D721Med (cell line): Measurements from ENCODE around the gene IPO4.
"Not testable (repeated sequence)": the region's sequence is repeated elsewhere in the genome, so short reads cannot be mapped to it uniquely, and the experiment has no call there.

Source experiments
- DNase-seq: peaks from one replicate; pipeline ENCODE4 v3.0.0; 2011; ENCODE audit warnings: low spot score; ENCODE audit not compliant: insufficient read length
- FAIRE-seq: peaks from 2 replicates; lab custom pipeline; 2011; peaks lifted over from hg19 to GRCh38; lab: Jason Lieb, UNC
- CTCF ChIP-seq: IDR thresholded peaks from 2 replicates; pipeline ENCODE4 v1.5.1; 2012; ENCODE audit warnings: mild to moderate bottlenecking, control low read depth; ENCODE audit not compliant: insufficient read depth; ENCODE audit errors: missing control alignments

IPO4 gene

DNA sequence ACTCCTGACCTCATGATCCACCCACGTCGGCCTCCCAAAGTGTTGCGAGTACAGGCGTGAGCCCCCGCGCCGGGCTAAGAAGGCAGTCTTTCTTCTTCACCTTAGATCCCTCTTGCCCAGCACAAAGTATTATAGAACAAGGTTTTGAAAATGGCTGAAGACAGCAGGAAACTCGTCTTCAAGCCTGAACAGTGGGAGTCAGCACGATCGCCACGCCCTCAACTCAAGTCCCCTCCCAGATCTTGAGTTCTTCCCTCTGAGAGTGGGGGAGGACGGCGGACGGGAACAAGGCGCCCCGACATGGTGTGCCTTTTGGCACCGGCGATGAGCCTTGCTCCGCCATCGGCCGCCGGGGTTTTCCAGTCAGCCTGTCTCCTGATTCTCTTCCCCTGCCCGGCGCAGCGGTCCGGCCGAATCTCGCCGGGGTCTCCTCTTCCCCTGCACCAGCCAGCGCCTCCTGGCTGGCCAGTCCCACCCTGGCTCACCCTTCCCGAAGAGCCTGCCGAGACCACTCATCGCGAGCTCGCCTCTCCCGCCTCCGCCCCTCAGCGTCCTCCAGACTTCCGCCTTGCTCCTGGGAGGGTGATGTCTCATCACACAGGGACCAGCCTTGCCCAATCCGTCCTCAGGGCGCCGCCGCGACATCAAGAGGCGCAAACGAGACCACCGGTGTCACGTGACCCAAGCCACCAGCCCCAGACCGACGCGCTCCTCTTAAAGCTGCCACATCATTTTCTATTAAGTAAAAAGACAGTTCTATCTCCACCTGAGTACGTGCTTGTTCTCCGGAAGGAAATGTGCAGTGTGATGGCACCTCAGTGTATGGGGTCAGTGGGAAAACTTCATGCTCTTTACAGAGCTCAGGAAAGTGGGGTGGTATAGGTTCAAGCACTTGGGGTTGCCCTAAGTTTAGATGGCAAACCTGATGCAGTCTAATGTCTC, 24.6 kb upstream of the IPO4 start, which contains the start of gene CHMP4A:
TSS of gene CHMP4A (minus strand) at position 565 of the 942 bp plus-strand sequence. CDS start at position 516, 49 bp downstream.
- no peak for FAIRE-seq
- DNase-seq: peak; percentile 94
- no peak for TF ChIP-seq CTCF

DNA sequence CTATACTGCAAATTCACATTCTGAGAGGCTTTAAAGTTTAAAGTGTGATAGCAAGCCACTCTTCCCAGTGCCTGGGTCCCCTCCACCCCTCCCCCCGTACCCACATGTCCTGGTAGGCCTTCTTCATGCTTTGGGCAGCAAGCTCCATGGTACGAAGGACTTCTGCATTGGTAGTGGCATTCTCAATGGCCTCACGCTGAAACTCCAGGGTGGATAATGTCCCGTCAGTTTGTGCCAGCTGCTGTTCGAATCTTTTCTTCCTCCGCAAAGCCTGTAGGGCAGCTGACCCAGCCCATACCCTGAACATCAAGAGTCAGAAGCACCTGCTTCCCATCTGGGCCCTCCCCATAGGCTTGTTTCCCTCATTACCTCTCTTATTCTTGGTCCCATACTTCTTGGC, 22.7 kb upstream of the IPO4 start:
- FAIRE-seq (no peak), DNase-seq (no peak)
- TF ChIP-seq CTCF: no peak

- TF ChIP-seq CTCF: no peak
- no peak for DNase-seq
- FAIRE-seq: no peak
These were observed 19.0 kb upstream of the IPO4 start for GRCh38 chr14:24207625-24208024.

GRCh38 chr14:24207104-24207551, 18.5 kb upstream of the IPO4 start:
- FAIRE-seq (no peak), DNase-seq (no peak)
- no peak for TF ChIP-seq CTCF

DNA sequence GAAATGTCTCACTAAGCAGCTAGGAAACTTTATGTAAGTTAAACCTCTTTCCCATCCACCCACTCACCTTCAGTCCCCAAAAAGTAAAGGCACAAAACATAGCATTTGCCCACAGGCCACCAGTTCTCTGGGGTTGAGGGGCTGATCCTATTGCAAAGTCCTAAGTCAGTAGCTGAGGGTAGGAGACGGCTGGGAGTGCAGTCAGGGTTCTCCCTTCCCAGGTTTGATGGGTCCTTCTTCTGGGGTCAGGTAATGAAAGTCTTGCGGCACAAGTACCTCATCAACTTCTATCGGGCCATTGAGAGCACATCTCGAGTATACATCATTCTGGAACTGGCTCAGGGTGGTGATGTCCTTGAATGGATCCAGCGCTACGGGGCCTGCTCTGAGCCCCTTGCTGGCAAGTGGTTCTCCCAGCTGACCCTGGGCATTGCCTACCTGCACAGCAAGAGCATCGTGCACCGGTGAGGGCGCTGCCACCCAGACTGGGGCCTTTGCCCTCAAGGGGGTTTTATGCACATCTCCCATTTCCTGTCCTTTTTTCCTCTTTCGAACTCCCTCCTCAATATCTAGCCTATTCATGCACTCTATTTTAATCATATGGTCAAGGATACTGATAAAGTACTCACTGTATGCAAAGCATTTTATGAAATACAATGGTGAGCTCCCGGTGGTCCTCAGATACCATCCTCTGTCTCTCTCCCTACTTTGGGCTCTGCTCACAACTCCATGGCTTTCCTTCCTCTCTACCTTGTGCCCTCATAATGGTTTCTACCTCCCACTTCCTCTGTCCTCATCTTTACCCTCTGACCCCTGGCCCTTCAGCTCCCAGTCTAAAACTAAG, 17.9 kb upstream of the IPO4 start:
- no peak for TF ChIP-seq CTCF
- DNase-seq (no peak), FAIRE-seq (no peak)

DNA sequence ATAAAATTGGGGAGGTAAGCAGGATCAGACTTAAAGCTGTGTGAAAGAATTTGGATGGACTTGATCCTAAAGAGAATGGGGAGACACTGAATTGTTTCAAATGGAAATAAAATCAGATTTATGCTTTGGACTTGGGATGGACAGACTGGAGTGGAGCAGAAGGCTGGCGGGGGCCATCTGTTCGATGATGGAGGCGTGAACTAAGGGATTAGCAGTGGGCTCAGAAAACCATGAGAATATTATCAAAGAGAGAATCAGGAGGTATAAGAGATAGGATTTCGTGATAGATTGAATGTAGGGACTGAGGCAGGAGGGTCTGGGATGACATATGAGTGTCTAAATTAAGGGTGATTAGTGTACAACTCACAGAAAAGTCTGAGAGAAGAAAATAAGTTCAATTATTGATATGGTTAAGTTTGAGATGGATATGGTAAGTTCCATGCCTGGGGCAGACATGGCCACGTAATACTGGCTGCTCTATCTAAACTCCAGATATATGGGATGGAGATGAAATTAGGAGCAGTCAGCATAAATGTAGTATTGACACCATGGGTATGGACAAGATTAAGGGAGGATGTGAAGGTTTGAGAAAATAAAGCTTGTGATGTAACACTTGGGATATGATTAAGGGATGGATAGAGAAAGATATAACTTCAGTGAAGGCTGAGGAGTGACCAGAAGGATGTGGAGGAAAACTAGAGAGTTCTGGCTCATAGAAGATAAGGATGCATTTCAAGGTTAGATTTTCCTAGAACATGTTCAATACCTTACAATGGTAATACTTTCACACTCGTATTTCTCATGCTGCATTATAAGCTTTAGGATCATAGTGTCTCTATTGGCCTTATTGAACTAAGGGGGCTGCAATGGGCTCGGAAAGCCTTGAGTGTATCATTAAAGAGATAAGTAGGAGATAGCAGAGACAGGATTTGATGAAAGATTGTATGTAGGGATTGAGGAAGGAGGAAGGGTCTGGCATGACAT, 15.8 kb upstream of the IPO4 start:
- no peak for TF ChIP-seq CTCF
- FAIRE-seq (no peak), DNase-seq (no peak)

DNA sequence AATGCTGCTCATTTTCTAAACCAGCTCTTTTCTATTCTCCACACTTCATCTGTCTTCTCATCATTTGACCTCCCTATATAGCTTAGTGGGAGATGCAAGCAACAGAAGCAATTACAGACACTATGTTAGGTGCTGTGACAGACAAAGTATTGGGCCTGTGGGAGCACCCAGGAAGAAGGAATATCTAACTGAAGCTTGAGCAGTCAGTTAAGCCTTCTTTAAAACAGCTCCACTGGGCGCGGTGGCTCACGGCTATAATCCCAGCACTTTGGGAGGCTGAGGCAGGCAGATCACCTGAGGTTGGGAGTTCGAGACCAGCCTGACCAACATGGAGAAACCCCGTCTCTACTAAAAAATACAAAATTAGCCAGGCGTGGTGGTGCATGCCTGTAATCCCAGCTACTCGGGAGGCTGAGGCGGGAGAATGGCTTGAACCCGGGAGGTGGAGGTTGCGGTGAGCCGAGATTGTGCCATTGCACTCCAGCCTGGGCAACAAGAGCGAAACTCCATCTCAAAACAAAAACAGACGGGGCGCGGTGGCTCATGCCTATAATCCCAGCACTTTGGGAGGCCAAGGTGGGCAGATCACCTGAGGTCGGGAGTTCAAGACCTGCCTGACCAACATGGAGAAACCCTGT, 14.8 kb upstream of the IPO4 start:
- not testable (repeated sequence) for FAIRE-seq, DNase-seq

- DNase-seq, FAIRE-seq: not testable (repeated sequence)
These were observed 13.9 kb upstream of the IPO4 start for GRCh38 chr14:24202538-24202937.
